Esophagus muscularis mucosa (tissue), 4 donors: ENCODE data around the gene MPZL1. TPM values are rescaled to one million over a fixed set of nuclear protein-coding genes. Genes with fewer than 3 reads are reported as not detected.

Source experiments
- DNase-seq: peaks from one replicate; pipeline ENCODE4 v3.0.0-alpha.2; 2017; ENCODE audit errors: extremely low spot score
- H3K27ac ChIP-seq, 4 donors: fragments of 200-600 bp; sonication (generic); replicated peaks in 1 of 4; 1 replicate in 3 of 4; 2 replicates in 1 of 4; pipeline ENCODE4 v1.5.1; 2016 to 2019; ENCODE audit warnings: mild to moderate bottlenecking in 1 of 4
- H3K27me3 ChIP-seq, 4 donors: fragments of 200-600 bp; sonication (generic); one replicate each; pipeline versions ENCODE4 v1.5.1 to v1.6.0; 2016 to 2019
- H3K36me3 ChIP-seq, 4 donors: fragments of 200-600 bp; sonication (generic); one replicate each; pipeline ENCODE4 v1.5.1; 2016 to 2019
- H3K4me1 ChIP-seq, 4 donors: fragments of 200-600 bp; sonication (generic); one replicate each; pipeline ENCODE4 v1.5.1; 2016 to 2019
- H3K4me3 ChIP-seq, 4 donors: fragments of 200-600 bp; sonication (generic); 1 replicate in 2 of 4; 2 replicates in 2 of 4; pipeline ENCODE4 v1.5.1; 2016 to 2019; ENCODE audit warnings: mild to moderate bottlenecking in 4 of 4, moderate library complexity in 1 of 4
- H3K9me3 ChIP-seq, 4 donors: fragments of 200-600 bp; sonication (generic); 1 replicate in 3 of 4; 2 replicates in 1 of 4; pipeline ENCODE4 v1.5.1; 2016 to 2019
- CTCF ChIP-seq, 3 experiments: fragments of 200-600 bp in 2 of 3; fragments of 450-650 bp in 1 of 3; sonication (generic) in 2 of 3; IDR thresholded peaks; one replicate each; pipeline ENCODE4 v1.5.1; 2017 to 2019; ENCODE audit warnings: antibody characterized with exemption in 3 of 3, mild to moderate bottlenecking in 2 of 3, moderate library complexity in 1 of 3
- EP300 ChIP-seq: sonication (generic); formaldehyde crosslinking; IDR thresholded peaks from one replicate; pipeline ENCODE4 v1.6.1; 2017; ENCODE audit warnings: antibody characterized with exemption
- POLR2A ChIP-seq: fragments of 450-650 bp; IDR thresholded peaks from one replicate; pipeline ENCODE4 v1.6.1; 2017; ENCODE audit warnings: antibody characterized with exemption, moderate library complexity, mild to moderate bottlenecking, low read depth
- POLR2AphosphoS5 ChIP-seq, 2 donors: sonication (generic); formaldehyde crosslinking; IDR thresholded peaks; one replicate each; pipeline ENCODE4 v1.6.1; 2017; ENCODE audit warnings: antibody characterized with exemption in 2 of 2
- WGBS: methylation state at CpG from one replicate; pipeline ENCODE4 v1.1.5; 2018; 5-methylcytosine and 5-hydroxymethylcytosine counted together
- intact Hi-C: fragments of 100-400 bp; cut with DNase I; formaldehyde crosslinking; loops from one replicate; pipeline ENCODE4 v1.15.1; 2023
- total RNA-seq, 4 donors: library from RNA; depleted of rRNA; stranded (reverse); fragments of >200 nt; gene quantifications; one replicate each; pipeline versions ENCODE4 v1.1.0 to v1.2.1, GENCODE V29; 2016

MPZL1 gene
- total RNA-seq, 4 donors from 2014 or later: 72.7 to 130 (median 107) TPM

DNA sequence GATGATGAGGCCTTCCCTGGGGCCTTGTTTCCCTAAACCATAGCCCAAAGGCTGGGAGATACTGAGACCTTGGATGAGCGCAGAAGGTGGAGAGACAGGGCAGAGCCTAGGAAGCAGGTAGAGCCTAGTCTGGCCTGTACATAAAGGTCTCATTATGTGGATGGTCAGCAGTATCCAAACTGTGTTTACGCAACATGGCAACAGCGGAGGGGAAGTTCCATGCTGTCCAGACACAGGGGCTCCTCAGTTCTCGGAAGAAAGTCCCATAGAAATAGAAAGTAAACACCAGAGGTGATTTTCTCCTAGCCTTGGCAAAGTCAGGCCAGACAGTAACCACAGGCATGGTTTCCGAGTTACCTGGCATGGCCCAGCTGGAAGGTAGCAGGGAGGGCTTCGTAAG, 42.1 kb upstream of the MPZL1 start:
- H3K27me3 ChIP-seq: no peaks in the 10 kb centered on the region
- peak overlapping the region in 3 of 4 donors; percentile 13 to 75 (median 69) for H3K27ac ChIP-seq
- intact Hi-C loops: no loop called here
- no peaks in the 10 kb centered on the region for H3K9me3 ChIP-seq
- TF ChIP-seq CTCF (IDR thresholded peaks at IDR 0.05): no peak
- TF ChIP-seq POLR2AphosphoS5 (IDR thresholded peaks at IDR 0.05): no peak
- TF ChIP-seq EP300: no peak
- TF ChIP-seq POLR2A: no peak
- H3K4me3 ChIP-seq: no peak overlapping the region
- 88% methylated on average over 5 of the region's 6 CpGs for WGBS
- no peaks in the 10 kb centered on the region for H3K36me3 ChIP-seq
- H3K4me1 ChIP-seq: peaks cover 43 to 62% (median 52%) of the 10 kb centered on the region in 4 donors
- DNase-seq: no peak

- H3K27ac ChIP-seq: peak overlapping the region; percentile 69 to 75 (median 72)
- H3K27me3 ChIP-seq: no peaks in the 10 kb centered on the region
- 36% methylated on average over 3 of the region's 3 CpGs for WGBS
- no peaks in the 10 kb centered on the region for H3K9me3 ChIP-seq
- no peak overlapping the region for H3K4me3 ChIP-seq
- no peak for DNase-seq
- H3K36me3 ChIP-seq: no peaks in the 10 kb centered on the region
- H3K4me1 ChIP-seq: peaks cover 56 to 75% (median 62%) of the 10 kb centered on the region in 4 donors
- intact Hi-C loops: no loop called here
- no peak for TF ChIP-seq POLR2A
- no peak for TF ChIP-seq CTCF (IDR thresholded peaks at IDR 0.05)
- no peak for TF ChIP-seq EP300
- no peak for TF ChIP-seq POLR2AphosphoS5 (IDR thresholded peaks at IDR 0.05)
These were observed 40.8 kb upstream of the MPZL1 start for GRCh38 chr1:167681024-167681423.

DNA sequence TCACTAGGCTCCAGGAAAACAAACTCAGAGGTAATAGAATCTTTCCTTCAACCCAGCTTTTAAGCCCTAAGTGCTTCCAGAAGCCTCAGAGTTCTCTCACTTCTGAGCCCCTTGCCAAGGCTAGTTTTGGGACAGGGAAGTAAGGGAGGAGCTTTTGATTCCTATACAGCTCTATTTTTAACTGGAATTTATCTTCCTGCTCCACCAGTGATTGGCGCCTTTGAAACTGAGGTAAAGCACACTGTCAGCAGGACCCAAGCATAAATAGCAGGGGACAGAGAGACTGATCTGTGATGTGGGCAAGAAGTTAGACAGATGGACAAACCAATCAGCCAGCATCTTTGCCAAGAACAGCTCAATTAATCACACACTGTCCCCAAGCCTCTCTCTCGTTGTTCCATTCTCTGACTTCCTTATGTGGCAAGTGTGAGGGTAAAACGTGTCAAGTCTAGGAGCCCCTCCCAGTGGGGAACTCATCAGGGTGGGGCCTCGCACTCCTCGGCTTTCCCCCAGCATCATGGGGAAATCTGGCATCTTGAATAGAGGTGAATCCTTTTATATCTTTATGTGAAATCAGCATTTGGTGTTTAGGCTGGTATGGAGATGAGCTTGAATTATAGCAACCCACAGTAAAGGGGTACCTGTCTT, 40.2 kb upstream of the MPZL1 start:
- intact Hi-C loops: no loop called here
- Histone ChIP-seq H3K27ac (peak overlapping the region; percentile 69 to 75 (median 72)), H3K4me1 (peaks cover 59 to 81% (median 68%) of the 10 kb centered on the region in 4 donors), H3K9me3 (no peaks in the 10 kb centered on the region), H3K27me3 (no peaks in the 10 kb centered on the region), H3K4me3 (no peak overlapping the region), H3K36me3 (no peaks in the 10 kb centered on the region)
- 20% methylated on average over 5 of the region's 5 CpGs for WGBS
- TF ChIP-seq CTCF (IDR thresholded peaks at IDR 0.05) (no peak), POLR2A (no peak), EP300 (no peak), POLR2AphosphoS5 (IDR thresholded peaks at IDR 0.05) (no peak)
- no peak for DNase-seq

- H3K4me1 ChIP-seq: peaks cover 71 to 90% (median 77%) of the 10 kb centered on the region in 4 donors
- H3K36me3 ChIP-seq: no peaks in the 10 kb centered on the region
- no peaks in the 10 kb centered on the region for H3K27me3 ChIP-seq
- TF ChIP-seq EP300 (no peak), POLR2AphosphoS5 (IDR thresholded peaks at IDR 0.05) (no peak), POLR2A (no peak), CTCF (IDR thresholded peaks at IDR 0.05) (no peak)
- H3K27ac ChIP-seq: peak overlapping the region; percentile 72 to 75 (median 73)
- intact Hi-C loops: no loop called here
- H3K9me3 ChIP-seq: no peaks in the 10 kb centered on the region
- WGBS: 69% methylated on average over 6 of the region's 6 CpGs
- DNase-seq: no peak
- H3K4me3 ChIP-seq: no peak overlapping the region
These were observed 38.6 kb upstream of the MPZL1 start for GRCh38 chr1:167683226-167683625.
